HG03565 (cell line): ENCODE measurements around the gene MMP14.
A peak's percentile ranks its signal among the peaks of the same experiment; 100 is the strongest.

Experiments used
- ATAC-seq: cut with Tn5 transposase; IDR thresholded peaks from one replicate; pipeline ENCODE4 v1.9.1; 2021; ENCODE audit warnings: mild to moderate bottlenecking, moderate library complexity; ENCODE audit not compliant: unreplicated experiment

The MMP14 gene

DNA sequence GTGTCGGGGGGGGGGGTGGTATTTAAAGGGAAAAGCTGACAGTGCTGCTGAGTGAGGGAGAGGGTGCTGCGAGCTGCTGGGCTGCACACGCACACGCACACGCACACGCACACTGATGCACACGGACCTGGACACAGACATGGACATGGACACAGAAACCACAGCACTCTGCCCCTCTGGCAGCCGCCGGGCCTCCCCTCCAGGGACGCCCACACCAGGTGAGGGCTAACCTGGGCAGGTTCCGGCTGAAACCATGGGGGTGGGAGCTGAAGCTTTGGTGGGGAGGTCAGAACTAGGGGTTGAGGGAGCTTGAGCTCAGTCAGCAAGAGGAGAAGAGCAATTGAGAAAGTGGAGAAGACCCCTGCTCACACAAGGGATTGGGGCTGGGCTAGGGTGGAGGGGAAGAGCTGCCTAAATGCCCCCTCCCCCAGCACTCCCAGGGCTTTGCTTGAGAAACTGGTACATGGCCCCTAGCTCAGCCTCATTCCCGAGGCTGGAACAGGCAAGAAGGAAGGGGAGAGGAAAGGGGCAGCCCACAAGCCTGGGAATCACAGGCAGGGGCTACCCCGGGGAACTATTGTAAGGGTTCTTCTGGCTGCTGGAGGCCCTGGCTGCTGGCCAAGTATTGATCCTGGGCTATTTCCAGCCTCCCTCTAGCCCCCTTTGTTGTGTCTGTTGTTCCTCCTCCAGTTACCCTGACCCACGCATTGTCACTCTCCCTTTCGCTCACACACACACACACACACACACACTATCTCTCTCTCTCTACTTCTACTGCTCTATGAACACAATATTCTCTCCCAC, 47.0 kb downstream of the MMP14 start, which contains the start of gene REM2:
TSS of gene REM2 (plus strand) at position 50 of the 804 bp plus-strand sequence. CDS start at position 116, 66 bp downstream.
- no peak for ATAC-seq

DNA sequence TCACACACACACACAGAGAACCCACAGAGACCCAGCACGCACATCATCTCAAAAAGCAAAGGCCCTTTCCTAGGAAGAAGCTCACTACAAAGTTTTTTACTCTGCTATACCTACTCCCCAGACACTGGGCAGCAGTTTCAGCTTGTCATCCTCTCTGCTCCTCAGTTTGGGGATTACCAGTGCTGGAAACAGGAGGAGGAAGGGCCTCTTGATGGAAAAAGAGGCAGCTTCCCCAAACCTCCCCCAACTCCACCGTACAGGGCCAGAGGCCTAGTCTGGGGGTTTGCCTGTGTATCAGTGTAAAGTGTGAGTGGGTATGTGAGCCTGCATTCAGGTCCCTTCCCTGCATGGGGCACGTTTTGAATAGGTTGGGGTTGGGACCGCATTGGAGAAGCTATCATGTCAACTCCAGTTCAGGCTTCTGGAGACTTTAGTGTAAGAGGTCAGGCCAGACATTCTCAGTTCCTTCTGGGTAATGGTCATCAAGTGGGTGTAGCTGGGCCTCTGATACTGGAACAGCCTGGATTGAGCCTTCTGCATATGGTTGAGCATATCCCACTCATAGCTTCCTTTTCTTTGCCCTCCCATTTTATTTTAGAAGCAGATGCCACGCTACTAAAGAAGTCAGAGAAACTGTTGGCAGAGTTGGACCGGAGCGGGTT, 47.8 kb downstream of the MMP14 start:
- no peak for ATAC-seq

DNA sequence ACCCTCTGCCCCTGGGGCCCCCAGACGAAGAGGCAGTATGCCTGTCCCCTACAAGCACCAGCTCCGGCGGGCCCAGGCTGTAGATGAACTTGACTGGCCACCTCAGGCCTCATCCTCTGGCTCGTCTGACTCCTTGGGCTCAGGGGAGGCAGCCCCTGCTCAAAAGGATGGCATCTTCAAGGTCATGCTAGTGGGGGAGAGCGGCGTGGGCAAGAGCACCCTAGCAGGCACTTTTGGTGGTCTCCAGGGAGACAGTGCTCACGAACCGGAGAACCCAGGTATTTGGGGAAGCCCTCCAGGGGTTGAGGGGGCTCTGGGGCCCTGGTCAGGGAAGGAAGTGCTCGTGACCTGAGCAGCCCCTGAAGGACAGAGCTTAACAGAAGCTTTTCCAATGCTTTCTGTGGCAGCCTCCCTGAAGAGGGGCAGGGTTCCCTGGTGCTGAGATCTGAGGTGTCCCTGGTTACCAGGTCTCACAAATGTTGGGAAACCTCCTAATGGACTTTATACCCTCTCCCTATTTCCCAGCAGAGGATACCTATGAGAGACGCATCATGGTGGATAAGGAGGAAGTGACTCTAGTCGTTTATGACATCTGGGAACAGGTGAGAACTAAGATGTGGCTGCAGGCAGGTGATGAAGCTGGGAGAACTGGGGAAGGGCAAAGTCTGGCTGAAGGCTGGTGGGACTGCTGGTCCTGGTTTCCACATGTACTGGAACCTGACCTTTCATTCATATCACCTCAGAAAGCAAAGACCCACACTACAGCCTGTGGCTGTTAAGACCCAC, 48.5 kb downstream of the MMP14 start:
- no peak for ATAC-seq

DNA sequence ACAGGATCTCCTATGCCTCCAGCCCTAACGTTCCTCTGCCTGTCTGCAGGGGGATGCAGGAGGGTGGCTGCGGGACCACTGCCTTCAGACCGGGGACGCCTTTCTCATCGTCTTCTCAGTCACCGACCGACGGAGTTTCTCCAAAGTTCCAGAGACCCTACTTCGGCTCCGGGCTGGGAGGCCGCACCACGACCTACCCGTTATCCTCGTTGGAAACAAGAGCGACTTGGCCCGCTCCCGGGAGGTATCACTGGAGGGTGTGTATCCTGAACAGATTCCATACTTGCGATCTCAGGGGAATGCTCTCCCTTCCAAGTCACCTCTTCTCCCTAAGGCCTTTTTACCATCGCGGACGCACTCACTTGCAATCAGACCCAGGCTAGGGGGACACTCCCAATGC, 49.6 kb downstream of the MMP14 start:
- no peak for ATAC-seq

DNA sequence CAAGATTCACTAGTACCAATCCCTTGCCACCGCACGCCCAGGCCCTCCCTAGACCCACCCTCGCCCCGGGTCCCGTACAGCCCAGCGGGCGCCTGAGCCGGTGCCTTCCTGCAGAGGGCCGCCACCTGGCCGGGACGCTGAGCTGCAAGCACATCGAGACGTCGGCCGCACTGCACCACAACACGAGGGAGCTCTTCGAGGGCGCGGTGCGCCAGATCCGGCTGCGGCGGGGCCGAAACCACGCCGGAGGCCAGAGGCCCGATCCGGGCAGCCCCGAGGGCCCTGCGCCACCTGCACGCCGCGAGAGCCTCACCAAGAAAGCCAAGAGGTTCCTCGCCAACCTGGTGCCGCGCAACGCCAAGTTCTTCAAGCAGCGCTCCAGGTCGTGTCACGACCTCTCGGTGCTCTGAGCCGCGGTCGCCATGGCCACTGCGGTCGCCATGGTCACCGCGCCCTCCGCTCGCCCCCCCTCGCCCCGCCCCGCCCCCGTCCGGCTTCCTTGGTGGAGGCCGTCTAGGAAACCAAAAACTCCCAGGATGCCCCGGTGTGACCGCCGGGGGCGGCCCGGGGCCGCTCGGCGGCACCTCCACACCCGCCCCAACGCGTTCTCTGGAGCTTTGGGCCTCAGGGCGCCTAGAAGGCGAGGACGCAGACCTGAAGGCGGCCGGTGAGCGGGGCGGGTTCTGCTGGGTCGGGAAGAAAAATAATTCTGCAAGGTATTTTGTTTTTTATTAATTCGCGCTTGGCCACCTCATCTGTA, 50.3 kb downstream of the MMP14 start:
- ATAC-seq, result peak; percentile 37

DNA sequence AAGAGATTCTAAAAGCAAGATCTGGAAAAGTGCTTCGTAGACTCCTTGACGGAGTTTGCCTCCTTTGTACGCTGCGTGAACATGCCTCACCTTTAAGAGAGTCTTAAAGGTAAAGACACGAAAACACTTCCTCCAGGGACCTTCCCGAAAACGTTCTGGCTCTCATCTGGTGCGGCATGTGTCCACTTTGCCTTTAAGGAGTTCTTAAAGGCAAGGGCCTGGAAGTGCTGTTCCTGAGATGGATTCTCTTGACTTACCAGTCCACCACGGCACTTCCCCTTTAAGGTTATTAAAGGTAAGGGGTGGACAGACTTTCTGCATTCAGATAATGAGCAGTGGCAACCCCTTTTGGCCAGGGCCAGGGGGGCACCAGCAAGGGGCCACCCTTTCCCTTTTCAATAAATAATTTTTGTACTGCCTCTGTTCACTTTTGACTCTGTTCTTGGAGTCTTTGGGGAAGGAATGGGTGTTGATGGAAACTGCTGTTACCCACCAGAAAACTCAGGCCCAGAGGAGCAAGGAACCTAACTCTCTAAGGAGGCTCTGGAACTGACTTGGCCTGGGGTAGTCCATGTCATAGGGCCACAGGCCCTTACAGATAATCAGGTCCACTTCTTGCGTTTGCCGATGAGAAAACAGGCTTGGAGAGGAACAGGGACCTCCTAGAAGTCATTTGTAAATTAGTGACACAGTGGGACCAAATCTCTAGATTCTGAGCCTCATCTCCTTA, 51.0 kb downstream of the MMP14 start:
- peak; percentile 27 for ATAC-seq

DNA sequence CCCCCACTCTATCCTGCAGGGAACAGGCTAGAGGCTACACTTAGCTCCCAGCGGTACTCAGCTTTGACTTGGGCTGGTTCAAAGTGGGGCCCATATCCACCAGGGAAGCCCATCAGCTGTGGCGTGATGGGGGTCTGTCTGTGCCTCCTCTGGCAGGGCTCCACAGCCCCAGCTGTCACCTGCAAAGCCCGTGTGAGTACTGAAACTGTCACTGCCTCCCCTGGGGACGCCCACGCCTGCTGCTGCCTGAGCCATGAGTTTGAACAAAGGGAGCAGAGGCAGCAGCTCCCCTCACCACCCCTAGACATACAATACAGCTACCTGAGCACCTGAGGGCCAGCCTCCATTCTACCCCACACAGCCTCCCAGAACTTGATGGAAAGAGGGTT, 51.6 kb downstream of the MMP14 start:
- ATAC-seq, result peak; percentile 38

DNA sequence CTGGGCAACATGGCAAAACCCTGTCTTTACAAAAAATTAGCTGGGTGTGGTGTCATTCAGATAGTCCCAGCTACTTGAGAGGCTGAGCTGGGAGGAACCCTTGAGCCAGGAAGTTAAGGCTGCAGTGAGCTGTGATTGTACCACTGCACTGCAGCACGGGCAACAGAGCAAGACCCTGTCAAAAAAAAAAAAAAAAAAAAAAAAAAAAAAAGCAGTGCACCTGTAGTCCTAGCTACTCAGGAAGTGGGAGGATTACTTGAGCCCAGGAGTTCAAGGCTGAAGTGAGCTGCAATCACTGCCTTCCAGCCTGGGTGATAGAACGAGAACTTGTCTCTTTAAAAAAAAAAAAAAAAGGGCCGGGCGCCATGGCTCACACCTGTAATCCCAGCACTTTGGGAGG, 52.3 kb downstream of the MMP14 start:
- no peak for ATAC-seq

DNA sequence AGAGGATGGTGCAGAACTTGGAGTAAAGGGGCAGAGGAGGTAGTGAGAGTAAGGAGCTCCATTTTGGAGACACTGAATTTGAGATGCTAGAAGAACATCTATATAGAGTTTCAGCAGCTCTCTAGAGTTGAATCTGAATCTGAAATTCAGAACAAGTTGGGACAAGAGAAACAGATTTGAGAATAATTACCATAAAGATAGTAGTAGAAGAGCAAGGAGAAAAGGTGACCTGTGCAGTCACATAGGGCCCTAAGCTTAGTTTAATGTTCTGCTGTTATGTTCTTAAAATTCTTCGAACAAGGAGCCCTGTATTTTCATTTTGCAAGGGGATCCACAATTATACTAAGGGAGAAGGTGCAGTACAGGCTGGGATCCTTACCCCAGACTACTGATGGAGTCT, 54.0 kb downstream of the MMP14 start:
- ATAC-seq, result no peak

DNA sequence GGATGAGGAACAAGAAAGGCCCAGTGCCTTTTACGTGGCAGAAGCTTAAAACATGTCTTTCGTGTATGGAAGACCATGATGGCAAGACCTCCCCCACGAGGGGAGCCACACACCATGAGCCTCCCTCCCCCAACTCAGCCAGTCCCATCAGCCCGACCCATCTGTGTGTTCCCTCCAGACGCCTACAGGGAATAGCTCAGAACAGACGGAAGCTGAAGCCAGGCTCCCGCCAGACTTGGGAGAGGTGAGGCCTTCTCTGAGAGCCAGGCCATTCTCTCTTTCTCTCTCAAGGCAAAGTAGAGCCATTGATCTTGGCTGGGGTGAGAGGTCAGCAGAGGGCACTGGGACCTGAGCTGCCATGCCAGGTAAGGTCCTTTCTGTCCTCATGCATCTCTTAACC, 56.1 kb downstream of the MMP14 start:
- ATAC-seq, result no peak

DNA sequence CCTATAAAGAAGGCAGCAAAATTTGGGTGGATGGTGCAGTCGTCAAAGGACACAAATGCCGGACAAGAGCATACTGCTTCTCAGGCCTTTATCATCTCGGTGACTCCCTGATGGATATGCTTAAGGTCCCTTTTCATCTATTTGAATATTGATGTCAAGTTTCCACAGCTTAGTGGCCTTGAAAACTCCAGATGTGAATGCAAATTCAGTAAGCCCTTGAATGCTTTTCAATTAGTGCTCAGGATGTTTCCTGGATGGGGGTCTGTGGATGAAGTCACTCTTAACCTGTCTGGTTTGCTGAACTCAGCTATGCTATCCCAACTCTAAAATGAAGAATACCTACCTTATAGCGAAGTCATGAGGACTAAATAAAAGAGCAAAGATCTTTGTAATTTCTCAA, 57.3 kb downstream of the MMP14 start:
- no peak for ATAC-seq

DNA sequence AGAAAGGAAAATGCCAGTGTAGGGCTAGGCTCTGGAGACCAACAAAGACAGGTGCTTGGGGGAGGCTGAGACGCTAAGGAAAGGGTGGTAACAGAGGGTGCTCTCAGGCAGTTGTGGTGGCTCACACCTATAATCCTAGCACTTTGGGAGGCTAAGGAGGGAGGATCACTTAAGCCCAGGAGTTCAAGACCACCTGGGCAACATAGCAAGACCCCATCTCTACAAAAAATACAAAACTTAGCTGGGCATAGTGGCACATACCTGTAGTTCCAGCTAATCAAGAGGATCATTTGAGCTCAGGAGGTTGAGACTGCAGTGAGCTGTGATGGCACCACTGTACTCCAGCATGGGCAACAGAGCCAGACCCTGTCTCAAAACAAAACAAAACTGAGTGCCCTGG, 59.0 kb downstream of the MMP14 start:
- no peak for ATAC-seq

DNA sequence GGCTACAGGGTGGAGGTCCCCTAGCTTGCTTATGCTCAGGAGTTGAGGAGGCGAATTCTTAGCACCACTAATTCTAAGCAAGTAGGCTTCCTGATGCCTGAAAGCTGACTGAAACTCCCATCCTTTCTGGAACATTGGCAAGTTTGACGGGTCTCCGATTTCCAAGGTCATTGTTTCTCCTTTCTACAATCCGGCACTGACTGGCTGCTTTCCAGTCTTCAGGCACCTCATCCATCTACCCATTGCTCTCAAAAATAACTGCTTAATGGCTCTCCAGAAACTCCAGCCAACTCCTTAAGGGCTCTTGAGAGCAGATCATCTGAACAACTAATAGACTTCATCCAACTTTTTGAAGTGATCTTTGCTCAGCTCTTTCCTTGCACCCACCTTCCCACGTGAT, 60.0 kb downstream of the MMP14 start:
- no peak for ATAC-seq

DNA sequence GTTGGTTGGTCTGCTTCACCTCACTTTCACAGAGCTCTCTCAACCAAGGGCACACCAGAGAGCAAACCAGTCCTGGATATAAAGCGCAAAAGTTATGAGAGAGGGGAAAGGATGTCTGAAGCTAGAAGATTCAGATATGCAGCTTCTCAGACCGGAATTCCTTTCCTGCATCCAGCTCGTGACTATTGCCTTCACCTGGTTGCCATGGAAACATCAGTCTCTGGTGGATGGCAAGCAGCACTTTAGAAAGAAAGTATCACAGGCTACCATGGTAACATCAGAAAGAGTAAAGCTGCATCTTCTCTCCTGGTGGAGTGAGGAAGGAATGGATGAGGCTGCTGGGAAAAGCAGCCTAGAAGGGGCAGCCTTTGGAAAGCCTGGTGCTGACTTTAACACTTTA, 60.4 kb downstream of the MMP14 start:
- no peak for ATAC-seq

DNA sequence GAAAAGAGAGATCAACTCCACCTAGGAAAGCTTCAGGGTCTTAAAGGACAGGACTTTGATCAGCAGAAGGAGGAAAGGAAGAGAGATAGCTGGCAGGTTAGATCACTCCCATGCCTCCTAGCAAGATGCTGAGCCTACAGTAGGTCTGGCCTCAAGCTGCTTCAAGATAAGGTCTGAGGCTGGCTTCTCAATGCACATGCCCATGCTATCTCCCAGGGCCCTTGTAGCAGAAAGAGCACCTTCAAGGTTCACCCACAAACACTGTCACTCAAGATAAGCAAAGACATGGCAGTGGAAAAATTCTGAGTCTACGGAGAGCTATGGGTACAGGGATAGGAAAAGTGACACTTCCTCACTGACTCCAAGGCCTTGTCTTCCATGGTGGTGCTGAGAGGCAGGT, 61.0 kb downstream of the MMP14 start:
- no peak for ATAC-seq
